Esophagus squamous epithelium (tissue), 5 donors: ENCODE results near the gene USP27X. TPM values are rescaled to one million over a fixed set of nuclear protein-coding genes. Genes with fewer than 3 reads are reported as not detected.

ENCODE experiments used
- DNase-seq: peaks from one replicate; lab custom pipeline; 2025; lab: John Stamatoyannopoulos, UW
- H3K27ac ChIP-seq, 4 donors: fragments of 200-600 bp; sonication (generic); one replicate each; pipeline ENCODE4 v1.5.1; 2016 to 2019; ENCODE audit warnings: mild to moderate bottlenecking in 1 of 4
- H3K27me3 ChIP-seq, 4 donors: fragments of 200-600 bp; sonication (generic); 1 replicate in 3 of 4; 2 replicates in 1 of 4; pipeline versions ENCODE4 v1.5.1 to v1.6.0; 2017 to 2021; ENCODE audit warnings: antibody characterized with exemption in 1 of 4
- H3K36me3 ChIP-seq, 3 donors: fragments of 200-600 bp; sonication (generic); one replicate each; pipeline ENCODE4 v1.5.1; 2016 to 2019
- H3K4me1 ChIP-seq, 3 donors: fragments of 200-600 bp; sonication (generic); one replicate each; pipeline ENCODE4 v1.5.1; 2017 to 2019
- H3K4me3 ChIP-seq, 4 donors: fragments of 200-600 bp; sonication (generic); 1 replicate in 3 of 4; 2 replicates in 1 of 4; pipeline ENCODE4 v1.5.1; 2016 to 2019; ENCODE audit warnings: mild to moderate bottlenecking in 2 of 4, moderate library complexity in 1 of 4
- H3K9me3 ChIP-seq, 3 donors: fragments of 200-600 bp; sonication (generic); one replicate each; pipeline ENCODE4 v1.5.1; 2016 to 2019
- POLR2A ChIP-seq, 4 donors: fragments of 450-650 bp; IDR thresholded peaks; one replicate each; pipeline ENCODE4 v1.6.1; 2017; ENCODE audit warnings: antibody characterized with exemption in 4 of 4, mild to moderate bottlenecking in 4 of 4, moderate library complexity in 3 of 4
- WGBS, 2 donors: methylation state at CpG; one replicate each; pipeline ENCODE4 v1.1.5; 2018; 5-methylcytosine and 5-hydroxymethylcytosine counted together
- intact Hi-C: fragments of 100-400 bp; cut with DNase I; formaldehyde crosslinking; loops from one replicate; pipeline ENCODE4 v1.15.0; 2022
- total RNA-seq, 4 donors: library from RNA; depleted of rRNA; stranded (reverse); fragments of >200 nt; gene quantifications; one replicate each; pipeline ENCODE4 v1.1.0, GENCODE V29; 2016
- TF ChIP-seq, protein P1 (sequence below), 6 experiments: fragments of 450-650 bp in 4 of 6; fragments of 200-600 bp in 2 of 6; sonication (generic) in 2 of 6; IDR thresholded peaks; one replicate each; pipeline ENCODE4 v1.5.1; 2016 to 2019; ENCODE audit warnings: antibody characterized with exemption in 6 of 6, mild to moderate bottlenecking in 4 of 6, moderate library complexity in 4 of 6
- donor health status: DM: yes; HTN: yes; CAD: no.

The USP27X gene
- total RNA-seq, 4 donors from 2014 or later: 0.57 to 2.7 (median 1.1) TPM

DNA sequence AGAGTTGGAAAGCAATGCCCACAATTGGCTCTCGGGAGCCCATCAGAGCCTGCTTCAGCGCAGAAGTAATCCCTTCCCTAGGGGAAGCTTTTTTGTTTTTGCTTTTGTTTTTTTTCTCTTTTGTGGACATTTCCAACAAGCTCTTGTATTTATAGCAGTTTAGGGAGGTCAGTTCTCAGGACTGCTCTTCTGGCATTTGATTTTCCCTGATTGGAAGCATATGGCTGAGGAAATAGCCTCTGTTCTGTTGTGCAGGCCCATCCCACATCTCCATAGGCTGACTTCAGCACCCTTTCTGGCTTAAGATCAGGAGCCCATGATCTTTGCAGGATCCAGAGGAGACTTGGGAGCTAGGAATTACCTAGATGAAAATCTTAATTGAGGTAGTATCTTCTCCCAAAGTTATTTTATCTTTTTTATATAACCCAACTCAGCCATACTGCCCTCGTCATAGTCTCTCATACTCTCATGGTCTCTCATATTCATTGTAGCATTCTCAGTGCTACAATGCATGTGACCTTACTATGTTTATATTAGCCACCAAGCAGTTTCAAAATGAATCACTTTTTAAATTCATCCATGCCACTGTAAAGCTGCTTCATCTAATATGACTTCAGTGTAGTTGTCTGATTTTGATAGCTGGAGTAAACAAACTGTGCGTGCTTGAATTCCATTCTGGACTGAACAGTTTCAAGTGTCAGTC, 33.4 kb upstream of the USP27X start:
- no peak overlapping the region for H3K4me3 ChIP-seq
- H3K27me3 ChIP-seq: no peaks in the 10 kb centered on the region
- DNase-seq: no peak
- H3K9me3 ChIP-seq: no peaks in the 10 kb centered on the region
- H3K4me1 ChIP-seq: no peaks in the 10 kb centered on the region
- 62 to 96% methylated on average over 3 to 4 of the region's 4 CpGs for WGBS, 2 donors
- H3K27ac ChIP-seq: no peak overlapping the region
- TF ChIP-seq, protein P1, sequence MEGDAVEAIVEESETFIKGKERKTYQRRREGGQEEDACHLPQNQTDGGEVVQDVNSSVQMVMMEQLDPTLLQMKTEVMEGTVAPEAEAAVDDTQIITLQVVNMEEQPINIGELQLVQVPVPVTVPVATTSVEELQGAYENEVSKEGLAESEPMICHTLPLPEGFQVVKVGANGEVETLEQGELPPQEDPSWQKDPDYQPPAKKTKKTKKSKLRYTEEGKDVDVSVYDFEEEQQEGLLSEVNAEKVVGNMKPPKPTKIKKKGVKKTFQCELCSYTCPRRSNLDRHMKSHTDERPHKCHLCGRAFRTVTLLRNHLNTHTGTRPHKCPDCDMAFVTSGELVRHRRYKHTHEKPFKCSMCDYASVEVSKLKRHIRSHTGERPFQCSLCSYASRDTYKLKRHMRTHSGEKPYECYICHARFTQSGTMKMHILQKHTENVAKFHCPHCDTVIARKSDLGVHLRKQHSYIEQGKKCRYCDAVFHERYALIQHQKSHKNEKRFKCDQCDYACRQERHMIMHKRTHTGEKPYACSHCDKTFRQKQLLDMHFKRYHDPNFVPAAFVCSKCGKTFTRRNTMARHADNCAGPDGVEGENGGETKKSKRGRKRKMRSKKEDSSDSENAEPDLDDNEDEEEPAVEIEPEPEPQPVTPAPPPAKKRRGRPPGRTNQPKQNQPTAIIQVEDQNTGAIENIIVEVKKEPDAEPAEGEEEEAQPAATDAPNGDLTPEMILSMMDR (IDR thresholded peaks at IDR 0.05): no peak
- no peak for TF ChIP-seq POLR2A (IDR thresholded peaks at IDR 0.05)
- no peaks in the 10 kb centered on the region for H3K36me3 ChIP-seq
- intact Hi-C loops: no loop called here

DNA sequence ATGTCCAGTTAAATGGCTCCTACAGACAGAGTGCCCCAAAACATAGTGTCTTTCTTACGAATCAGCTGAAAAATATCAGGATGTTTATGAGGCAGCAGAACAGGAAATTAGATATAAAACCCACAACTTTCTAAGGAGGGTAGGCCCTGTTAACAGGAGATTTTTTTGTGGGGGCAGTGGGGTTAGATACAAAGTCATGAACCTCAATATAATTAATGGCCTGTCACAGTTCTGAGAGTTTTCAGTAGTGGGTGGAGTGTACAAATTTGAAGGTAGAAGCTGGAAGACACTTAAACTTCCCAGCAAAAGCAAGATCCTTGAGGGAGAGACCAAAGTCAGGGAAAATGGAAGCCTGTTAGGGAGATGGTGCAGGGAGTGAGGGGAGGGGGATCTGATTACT, 32.8 kb upstream of the USP27X start:
- Histone ChIP-seq H3K27me3 (no peaks in the 10 kb centered on the region), H3K4me3 (no peak overlapping the region), H3K9me3 (no peaks in the 10 kb centered on the region), H3K27ac (no peak overlapping the region), H3K36me3 (no peaks in the 10 kb centered on the region), H3K4me1 (no peaks in the 10 kb centered on the region)
- TF ChIP-seq POLR2A (IDR thresholded peaks at IDR 0.05): no peak
- TF ChIP-seq, protein P1 (IDR thresholded peaks at IDR 0.05): no peak
- no peak for DNase-seq
- intact Hi-C loops: no loop called here
- WGBS, 2 donors: 25% methylated on average over 1 of the region's 1 CpG; no CpG with 5 or more reads in 1 of the 2 donors

DNA sequence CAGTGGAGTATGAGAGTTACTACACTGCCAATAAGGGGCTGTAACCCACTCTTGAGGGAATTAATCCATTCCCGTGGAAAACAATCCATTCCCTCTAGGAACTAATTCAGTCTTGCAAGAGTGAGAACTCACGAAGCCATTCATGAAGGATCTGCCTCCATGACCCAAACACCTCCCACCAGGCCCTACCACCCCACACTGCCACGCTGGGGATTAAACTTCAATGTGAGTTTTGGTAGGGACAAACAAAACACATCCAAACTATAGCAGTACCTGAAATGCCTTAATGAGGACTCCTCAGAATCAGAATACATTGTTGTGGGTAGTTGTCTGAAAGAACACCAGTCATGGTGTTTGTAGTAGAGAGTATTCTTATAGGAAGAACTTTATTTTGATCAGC, 31.0 kb upstream of the USP27X start:
- no peak overlapping the region for H3K4me3 ChIP-seq
- WGBS, 2 donors: 58 to 84% methylated on average over 3 of the region's 3 CpGs
- no peaks in the 10 kb centered on the region for H3K4me1 ChIP-seq
- no peak overlapping the region for H3K27ac ChIP-seq
- intact Hi-C loops: no loop called here
- H3K9me3 ChIP-seq: no peaks in the 10 kb centered on the region
- TF ChIP-seq, protein P1 (IDR thresholded peaks at IDR 0.05): no peak
- no peak for TF ChIP-seq POLR2A (IDR thresholded peaks at IDR 0.05)
- H3K27me3 ChIP-seq: no peaks in the 10 kb centered on the region
- DNase-seq: no peak
- H3K36me3 ChIP-seq: no peaks in the 10 kb centered on the region

DNA sequence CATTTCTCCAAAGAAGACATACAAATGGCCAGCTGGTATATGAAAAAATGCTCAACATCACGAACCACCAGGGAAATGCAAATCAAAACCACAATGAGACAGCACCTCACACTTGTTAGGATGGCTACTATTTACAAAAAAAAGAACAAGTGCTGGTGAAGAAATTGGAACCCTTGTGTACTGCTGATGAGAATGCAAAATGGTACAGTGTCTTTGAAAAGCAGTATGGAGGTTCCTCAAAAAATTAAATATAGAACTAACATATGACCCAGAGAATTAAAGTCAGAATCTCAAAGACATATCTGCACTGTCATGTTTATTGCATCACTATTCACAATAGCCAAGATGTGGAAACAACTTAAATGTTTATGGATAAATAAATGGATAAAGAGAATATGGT, 29.3 kb upstream of the USP27X start:
- Histone ChIP-seq H3K36me3 (no peaks in the 10 kb centered on the region), H3K27ac (no peak overlapping the region), H3K27me3 (no peaks in the 10 kb centered on the region), H3K4me1 (no peaks in the 10 kb centered on the region), H3K4me3 (no peak overlapping the region), H3K9me3 (no peaks in the 10 kb centered on the region)
- TF ChIP-seq, protein P1 (IDR thresholded peaks at IDR 0.05): no peak
- TF ChIP-seq POLR2A (IDR thresholded peaks at IDR 0.05): no peak
- DNase-seq: no peak
- intact Hi-C loops: no loop called here
- 22 to 29% methylated on average over 1 of the region's 1 CpG for WGBS, 2 donors

DNA sequence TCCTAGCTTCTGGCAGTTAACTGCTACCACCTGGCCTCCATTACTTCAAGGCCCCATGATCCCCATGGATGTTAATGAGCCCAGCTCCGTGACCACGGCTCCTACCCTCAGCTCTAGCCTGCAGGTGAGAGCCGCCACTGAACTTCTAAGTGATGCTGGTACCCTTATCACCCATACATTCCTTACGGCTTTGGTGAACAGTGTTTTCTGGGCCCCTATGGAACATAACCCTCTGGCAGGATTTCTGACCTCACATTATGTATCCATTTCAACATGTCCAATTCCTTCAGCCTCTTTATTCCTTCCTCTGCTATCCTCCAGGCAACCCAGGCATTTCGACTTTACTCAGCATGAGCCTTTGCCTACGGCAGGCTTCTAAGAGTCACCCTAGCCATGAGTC, 25.6 kb upstream of the USP27X start:
- WGBS, 2 donors: 69 to 95% methylated on average over 3 to 6 of the region's 6 CpGs
- DNase-seq: no peak
- intact Hi-C loops: no loop called here

More for the DNA sequence above, 25.6 kb upstream of the USP27X start:
- Histone ChIP-seq H3K27ac (no peak overlapping the region), H3K4me1 (no peaks in the 10 kb centered on the region), H3K9me3 (no peaks in the 10 kb centered on the region), H3K36me3 (no peaks in the 10 kb centered on the region), H3K27me3 (no peaks in the 10 kb centered on the region), H3K4me3 (no peak overlapping the region)
- TF ChIP-seq, protein P1 (IDR thresholded peaks at IDR 0.05): no peak
- TF ChIP-seq POLR2A (IDR thresholded peaks at IDR 0.05): no peak
